ENCODE results near the gene PNLIPRP2. TPM values are rescaled to one million over a fixed set of nuclear protein-coding genes. Genes with fewer than 3 reads are reported as not detected.

The PNLIPRP2 gene
- total and polyA plus RNA-seq, 5 experiments from 2014 or later: not detected

GRCh38 chr10:116637830-116638229, 17.1 kb downstream of the PNLIPRP2 start:
- no peak overlapping the region for H3K27ac Mint-ChIP-seq
- peaks cover 13 to 63% (median 21%) of the 10 kb centered on the region in 5 donors for H3K27me3 Mint-ChIP-seq
- peaks cover 0 to 4% (median 0%) of the 10 kb centered on the region in 3 donors for H3K36me3 Mint-ChIP-seq
- no peak overlapping the region for H3K4me3 Mint-ChIP-seq
- POLR2A ChIA-PET: no interaction called here
- ATAC-seq (peak in 1 of 2 donors; percentile 53), DNase-seq (peak in 2 of 10 donors; percentile 4 to 16)
- H3K9me3 Mint-ChIP-seq: peaks cover 0 to 21% (median 4%) of the 10 kb centered on the region in 9 donors
- H3K4me1 Mint-ChIP-seq: peaks cover 0 to 2% (median 0%) of the 10 kb centered on the region in 4 donors

DNA sequence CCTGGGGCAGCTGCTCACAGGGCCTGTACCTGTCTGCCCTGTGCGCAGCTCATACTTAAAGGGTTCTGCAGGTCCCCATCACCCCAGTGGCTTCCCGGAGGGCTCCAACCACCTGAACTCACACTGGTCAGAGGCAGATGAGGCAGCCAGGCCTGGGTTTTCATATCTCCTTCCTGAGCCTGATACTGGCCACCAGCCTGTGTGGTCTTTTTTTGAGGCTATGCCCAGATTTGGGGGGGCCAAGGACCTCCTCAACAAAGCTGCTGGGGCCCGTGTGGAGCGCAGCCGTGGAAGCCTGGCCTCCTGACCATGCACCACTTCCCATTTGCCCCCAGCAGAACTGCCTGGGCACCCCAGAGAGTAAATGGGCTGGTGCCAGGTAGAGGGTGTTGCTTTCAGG, 25.7 kb downstream of the PNLIPRP2 start:
- Mint-ChIP-seq H3K27me3 (peaks cover 6 to 26% (median 18%) of the 10 kb centered on the region in 5 donors), H3K36me3 (no peaks in the 10 kb centered on the region), H3K9me3 (peaks cover 0 to 40% (median 12%) of the 10 kb centered on the region in 9 donors), H3K4me1 (no peaks in the 10 kb centered on the region), H3K27ac (no peak overlapping the region), H3K4me3 (no peak overlapping the region)
- DNase-seq (no peak), ATAC-seq (no peak)
- POLR2A ChIA-PET: no interaction called here

DNA sequence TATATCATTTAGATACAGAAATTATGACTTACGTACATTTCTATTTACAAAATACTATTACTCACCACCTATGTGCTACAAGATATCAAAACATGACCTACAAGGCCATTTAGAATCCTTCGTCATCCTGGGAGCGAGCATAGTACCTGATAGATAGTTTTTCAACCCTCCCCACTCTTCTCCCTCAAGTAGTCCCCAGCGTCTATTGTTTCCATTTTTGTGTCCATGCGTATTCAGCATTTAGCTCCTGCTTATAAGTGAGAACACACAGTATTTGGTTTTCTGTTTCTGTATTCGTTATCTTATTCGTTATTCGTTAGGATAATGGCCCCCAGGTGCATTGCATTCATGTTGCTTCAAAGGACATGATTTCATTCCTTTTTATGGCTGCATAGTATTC, 28.1 kb downstream of the PNLIPRP2 start:
- H3K27ac Mint-ChIP-seq: no peak overlapping the region
- H3K36me3 Mint-ChIP-seq: peaks cover 0 to 3% (median 0%) of the 10 kb centered on the region in 3 donors
- POLR2A ChIA-PET: no interaction called here
- peaks cover 7 to 23% (median 19%) of the 10 kb centered on the region in 5 donors for H3K27me3 Mint-ChIP-seq
- H3K9me3 Mint-ChIP-seq: peaks cover 8 to 41% (median 12%) of the 10 kb centered on the region in 9 donors
- DNase-seq (no peak), ATAC-seq (no peak)
- H3K4me1 Mint-ChIP-seq: no peaks in the 10 kb centered on the region
- no peak overlapping the region for H3K4me3 Mint-ChIP-seq

DNA sequence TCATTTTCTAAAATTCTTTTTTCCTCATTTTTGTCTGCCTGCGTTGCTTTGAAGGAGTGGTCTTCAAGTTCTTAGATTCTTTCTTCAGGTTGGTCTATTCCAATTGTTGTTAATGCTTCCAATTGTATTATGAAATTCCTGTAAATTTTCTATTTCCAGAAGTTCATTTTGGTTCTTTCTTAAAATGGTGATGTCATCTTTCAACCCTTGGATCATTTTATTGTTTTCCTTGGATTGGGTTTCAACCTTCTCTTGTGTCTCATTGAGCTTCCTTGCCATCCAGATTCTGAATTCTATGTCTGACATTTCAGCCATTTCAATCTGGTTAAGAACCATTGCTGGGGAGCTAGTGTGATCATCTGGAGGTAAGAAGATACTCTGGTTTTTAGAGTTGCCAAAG, 33.1 kb downstream of the PNLIPRP2 start:
- Mint-ChIP-seq H3K27me3 (peaks cover 9 to 51% (median 20%) of the 10 kb centered on the region in 5 donors), H3K4me3 (no peak overlapping the region), H3K36me3 (peaks cover 0 to 3% (median 0%) of the 10 kb centered on the region in 3 donors), H3K9me3 (peaks cover 7 to 32% (median 11%) of the 10 kb centered on the region in 9 donors), H3K4me1 (no peaks in the 10 kb centered on the region), H3K27ac (no peak overlapping the region)
- ATAC-seq (no peak), DNase-seq (no peak)
- POLR2A ChIA-PET: no interaction called here

GRCh38 chr10:116654816-116655215, 34.1 kb downstream of the PNLIPRP2 start:
- no peak for ATAC-seq
- Mint-ChIP-seq H3K27me3 (peaks cover 9 to 57% (median 19%) of the 10 kb centered on the region in 5 donors), H3K27ac (no peak overlapping the region), H3K4me3 (no peak overlapping the region), H3K9me3 (peaks cover 0 to 23% (median 8%) of the 10 kb centered on the region in 9 donors), H3K4me1 (no peaks in the 10 kb centered on the region), H3K36me3 (peaks cover 0 to 3% (median 0%) of the 10 kb centered on the region in 3 donors)
- DNase-seq: no peak
- POLR2A ChIA-PET: no interaction called here

DNA sequence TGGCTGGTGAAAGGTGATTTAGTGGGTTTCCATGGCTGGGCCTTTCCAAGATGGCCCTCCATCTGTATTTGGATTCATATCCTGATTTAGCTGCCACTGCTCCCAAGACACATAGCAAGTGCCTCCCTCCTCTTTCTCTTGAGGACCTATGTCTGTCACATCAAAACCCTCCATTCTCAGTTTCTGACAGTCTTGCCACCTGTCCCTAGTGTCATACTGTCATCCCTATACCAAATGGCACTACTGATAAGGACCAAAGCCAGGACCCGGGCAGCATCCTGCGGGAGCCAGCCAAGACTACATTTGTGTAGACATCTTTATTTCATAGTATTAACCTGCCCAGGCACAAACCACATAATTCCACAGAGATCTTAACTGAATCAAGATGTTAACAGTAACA, 34.8 kb downstream of the PNLIPRP2 start:
- no peak overlapping the region for H3K4me3 Mint-ChIP-seq
- POLR2A ChIA-PET: no interaction called here
- H3K4me1 Mint-ChIP-seq: no peaks in the 10 kb centered on the region
- no peak overlapping the region for H3K27ac Mint-ChIP-seq
- peaks cover 0 to 3% (median 0%) of the 10 kb centered on the region in 3 donors for H3K36me3 Mint-ChIP-seq
- H3K9me3 Mint-ChIP-seq: peaks cover 0 to 16% (median 7%) of the 10 kb centered on the region in 9 donors
- peaks cover 9 to 57% (median 17%) of the 10 kb centered on the region in 5 donors for H3K27me3 Mint-ChIP-seq
- no peak for DNase-seq
- ATAC-seq: no peak

DNA sequence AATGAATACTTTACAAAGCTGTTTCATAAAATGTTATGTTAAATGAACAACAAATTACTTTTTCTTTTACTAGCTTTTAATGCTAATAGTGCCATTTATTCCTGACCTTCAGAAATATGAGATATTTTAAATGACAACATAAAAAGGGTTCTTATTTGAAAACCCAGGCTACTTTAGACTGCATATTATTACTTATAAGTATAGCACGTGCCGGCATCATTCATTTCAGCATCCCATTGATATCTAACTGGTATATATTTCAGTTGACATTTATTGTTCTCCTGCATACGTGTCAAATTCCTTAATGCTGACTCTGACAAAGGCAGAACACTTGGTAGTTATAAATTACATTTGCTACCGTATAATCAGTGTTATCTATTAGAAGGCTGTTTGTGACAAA, 35.3 kb downstream of the PNLIPRP2 start:
- DNase-seq (no peak), ATAC-seq (no peak)
- H3K27ac Mint-ChIP-seq: no peak overlapping the region
- H3K9me3 Mint-ChIP-seq: peaks cover 0 to 11% (median 4%) of the 10 kb centered on the region in 9 donors
- POLR2A ChIA-PET: no interaction called here
- peaks cover 9 to 57% (median 17%) of the 10 kb centered on the region in 5 donors for H3K27me3 Mint-ChIP-seq
- peaks cover 0 to 3% (median 0%) of the 10 kb centered on the region in 3 donors for H3K36me3 Mint-ChIP-seq
- no peaks in the 10 kb centered on the region for H3K4me1 Mint-ChIP-seq
- H3K4me3 Mint-ChIP-seq: no peak overlapping the region

DNA sequence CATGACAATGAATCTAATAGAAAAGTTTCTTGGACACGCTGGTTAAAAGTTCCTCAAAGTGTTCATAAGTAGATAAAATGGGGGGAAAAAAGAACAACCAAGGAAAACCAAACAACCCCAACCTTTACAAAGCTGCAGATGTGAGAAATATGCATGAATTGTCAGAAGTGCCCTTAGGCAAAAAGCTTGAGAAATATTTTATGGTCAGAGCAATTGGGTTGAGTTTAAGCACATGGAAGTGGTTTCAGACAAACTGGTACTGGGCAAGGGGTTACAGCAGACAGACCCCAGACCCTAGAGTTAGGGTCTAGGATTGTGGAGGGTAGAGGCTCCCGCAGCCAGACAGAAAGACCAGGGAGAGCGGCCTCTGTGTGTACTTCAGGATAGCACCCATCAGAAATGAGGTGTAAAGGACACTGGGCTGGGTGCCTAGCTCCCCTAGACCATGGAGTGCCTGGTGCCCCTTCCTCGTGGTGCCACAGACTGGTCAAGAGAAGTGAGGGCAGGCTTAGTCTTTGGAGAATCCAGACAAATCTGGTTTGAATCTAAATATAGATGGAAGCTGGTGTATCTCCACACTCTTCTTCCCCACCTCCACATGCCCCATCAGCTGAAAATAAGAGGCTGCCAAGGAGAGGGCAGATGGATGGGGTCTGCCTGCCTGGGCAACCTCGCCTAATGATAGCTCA, 37.3 kb downstream of the PNLIPRP2 start:
- Mint-ChIP-seq H3K36me3 (peaks cover 0 to 3% (median 0%) of the 10 kb centered on the region in 3 donors), H3K27ac (no peak overlapping the region), H3K9me3 (peaks cover 0 to 8% (median 0%) of the 10 kb centered on the region in 9 donors), H3K4me3 (no peak overlapping the region), H3K4me1 (no peaks in the 10 kb centered on the region), H3K27me3 (peaks cover 7 to 49% (median 20%) of the 10 kb centered on the region in 5 donors)
- POLR2A ChIA-PET: no interaction called here
- ATAC-seq: no peak
- DNase-seq: no peak

- H3K27me3 Mint-ChIP-seq: peaks cover 4 to 46% (median 15%) of the 10 kb centered on the region in 5 donors
- ATAC-seq (no peak), DNase-seq (no peak)
- H3K4me1 Mint-ChIP-seq: no peaks in the 10 kb centered on the region
- no peak overlapping the region for H3K4me3 Mint-ChIP-seq
- no peaks in the 10 kb centered on the region for H3K36me3 Mint-ChIP-seq
- peaks cover 0 to 2% (median 0%) of the 10 kb centered on the region in 9 donors for H3K9me3 Mint-ChIP-seq
- H3K27ac Mint-ChIP-seq: no peak overlapping the region
- POLR2A ChIA-PET: no interaction called here
These were observed 38.4 kb downstream of the PNLIPRP2 start for GRCh38 chr10:116659049-116659670.

DNA sequence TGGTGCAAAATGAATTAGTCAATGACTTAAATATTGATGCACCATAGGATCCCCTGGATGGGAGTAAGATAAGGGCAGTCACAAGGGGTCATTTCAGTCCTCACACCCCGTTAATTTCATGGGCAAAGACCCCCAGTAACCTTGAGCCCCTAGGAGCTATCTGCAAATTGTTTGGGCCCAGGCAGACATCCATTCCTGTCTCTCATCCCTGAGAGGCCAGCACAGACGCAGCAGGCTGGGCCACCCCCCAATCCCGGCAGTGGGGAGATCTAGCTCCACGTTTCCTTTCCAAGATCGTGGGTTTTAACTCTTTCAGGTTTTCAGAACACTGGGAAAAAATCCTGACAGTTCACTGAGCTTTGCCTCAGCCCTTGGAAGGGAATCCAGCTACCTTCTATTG, 40.1 kb downstream of the PNLIPRP2 start:
- no peaks in the 10 kb centered on the region for H3K4me1 Mint-ChIP-seq
- ATAC-seq (no peak), DNase-seq (no peak)
- peaks cover 0 to 40% (median 9%) of the 10 kb centered on the region in 5 donors for H3K27me3 Mint-ChIP-seq
- POLR2A ChIA-PET: no interaction called here
- no peak overlapping the region for H3K4me3 Mint-ChIP-seq
- H3K36me3 Mint-ChIP-seq: no peaks in the 10 kb centered on the region
- peaks cover 0 to 2% (median 0%) of the 10 kb centered on the region in 9 donors for H3K9me3 Mint-ChIP-seq
- H3K27ac Mint-ChIP-seq: peak overlapping the region in 1 of 10 donors; percentile 67

GRCh38 chr10:116663342-116663741, 42.6 kb downstream of the PNLIPRP2 start:
- H3K4me3 Mint-ChIP-seq: no peak overlapping the region
- peaks cover 1 to 50% (median 22%) of the 10 kb centered on the region in 5 donors for H3K27me3 Mint-ChIP-seq
- no peaks in the 10 kb centered on the region for H3K4me1 Mint-ChIP-seq
- POLR2A ChIA-PET: no interaction called here
- H3K36me3 Mint-ChIP-seq: no peaks in the 10 kb centered on the region
- no peak overlapping the region for H3K27ac Mint-ChIP-seq
- no peak for DNase-seq
- peaks cover 0 to 2% (median 0%) of the 10 kb centered on the region in 9 donors for H3K9me3 Mint-ChIP-seq
- no peak for ATAC-seq

DNA sequence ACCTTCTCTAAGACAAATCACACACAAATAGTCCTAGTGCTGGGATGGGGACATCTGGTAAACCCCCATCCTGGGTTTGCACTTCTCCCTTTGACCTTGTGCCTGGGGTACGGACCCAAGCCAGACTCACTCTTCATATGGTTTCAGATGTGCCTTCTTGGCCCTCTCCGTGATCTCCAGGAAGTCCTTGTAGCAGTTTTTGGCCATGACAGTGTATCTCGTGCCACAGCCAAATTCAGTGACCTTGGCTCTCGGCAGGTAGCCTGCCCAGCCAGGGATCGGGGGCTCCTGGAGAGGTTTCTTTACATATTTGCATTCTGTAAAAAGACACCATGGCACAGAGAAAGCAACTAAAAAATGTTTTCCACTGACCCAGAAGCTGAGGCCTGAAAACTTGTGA, 43.9 kb downstream of the PNLIPRP2 start:
- DNase-seq: no peak
- Mint-ChIP-seq H3K27ac (no peak overlapping the region), H3K9me3 (peaks cover 0 to 2% (median 0%) of the 10 kb centered on the region in 9 donors), H3K4me3 (no peak overlapping the region), H3K27me3 (peaks cover 1 to 49% (median 31%) of the 10 kb centered on the region in 5 donors), H3K36me3 (no peaks in the 10 kb centered on the region), H3K4me1 (no peaks in the 10 kb centered on the region)
- ATAC-seq: no peak
- POLR2A ChIA-PET: no interaction called here

DNA sequence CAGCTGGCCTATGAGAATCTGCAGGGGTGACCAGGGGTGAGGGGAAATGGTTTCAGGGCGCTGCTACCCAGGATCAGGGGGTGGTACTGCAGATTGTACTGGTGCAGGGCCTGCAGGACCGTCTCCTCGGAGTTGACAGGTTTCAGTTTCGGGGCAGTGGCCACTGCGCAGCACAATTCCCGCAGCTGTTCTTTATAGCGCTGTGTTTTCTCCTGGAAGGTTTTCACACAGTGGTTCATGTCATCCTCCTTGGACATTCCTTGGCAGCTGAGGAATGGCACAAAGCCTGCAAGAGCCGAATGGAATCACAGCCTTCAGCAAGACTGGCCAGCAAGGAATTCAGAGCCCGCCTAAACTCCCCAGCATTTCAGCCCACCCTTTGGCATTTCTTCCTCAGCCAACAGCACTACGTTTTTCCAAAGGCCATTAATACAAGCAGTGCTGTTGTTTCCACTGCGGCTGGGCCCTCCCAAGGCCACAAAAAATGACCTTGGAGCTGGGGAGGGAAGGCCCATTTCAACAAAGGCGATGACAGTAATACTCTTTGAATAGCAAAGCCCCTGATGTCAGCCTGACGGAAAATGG, 44.9 kb downstream of the PNLIPRP2 start:
- Mint-ChIP-seq H3K4me1 (no peaks in the 10 kb centered on the region), H3K9me3 (peaks cover 0 to 2% (median 0%) of the 10 kb centered on the region in 9 donors), H3K27ac (no peak overlapping the region)

More for the DNA sequence above, 44.9 kb downstream of the PNLIPRP2 start:
- POLR2A ChIA-PET: no interaction called here
- DNase-seq (no peak), ATAC-seq (no peak)
- H3K27me3 Mint-ChIP-seq: peaks cover 4 to 54% (median 35%) of the 10 kb centered on the region in 5 donors
- no peak overlapping the region for H3K4me3 Mint-ChIP-seq
- H3K36me3 Mint-ChIP-seq: no peaks in the 10 kb centered on the region
